ENCODE data around the gene ALDH4A1.

DNA sequence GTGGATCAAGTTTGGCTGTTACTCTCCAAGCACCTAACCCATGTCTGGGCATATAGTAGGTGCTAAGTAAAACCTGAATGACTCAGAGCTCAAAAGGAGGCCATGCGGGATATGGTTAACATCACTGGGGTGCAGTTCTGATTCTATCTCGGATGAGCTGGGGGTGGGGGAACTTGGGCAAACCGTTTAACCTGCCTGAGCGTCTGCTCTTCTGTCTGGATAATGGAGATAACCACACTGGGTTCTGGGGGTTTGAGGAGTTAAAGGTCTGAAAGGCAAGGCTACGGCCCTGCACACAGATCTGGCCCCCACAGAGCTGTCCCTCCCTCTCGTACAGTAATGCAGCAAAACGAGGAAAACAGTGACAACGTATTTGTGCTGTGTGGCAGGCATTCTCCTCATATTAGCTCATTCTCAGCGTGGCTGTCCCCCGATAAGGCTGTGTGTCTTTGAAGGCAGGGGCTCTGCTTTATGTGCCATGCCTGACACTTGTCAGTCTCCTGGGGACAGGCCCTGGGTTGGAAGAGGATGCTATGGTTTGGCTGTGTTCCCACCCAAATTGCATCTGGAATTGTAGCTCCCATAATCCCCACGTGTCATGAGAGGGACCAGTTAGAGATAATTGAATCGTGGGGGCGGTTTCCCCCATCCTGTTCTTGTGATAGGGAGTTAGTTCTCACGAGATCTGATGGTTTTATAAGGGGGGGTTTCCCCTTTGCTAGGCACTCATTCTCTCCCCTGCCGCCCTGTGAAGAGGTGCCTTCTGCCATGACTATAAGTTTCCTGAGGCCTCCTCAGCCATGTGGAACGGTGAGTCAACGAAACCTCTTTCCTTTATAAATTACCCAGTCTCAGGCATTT lies 6.8 kb upstream of the ALDH4A1 start:
- TF ChIP-seq, protein P1, sequence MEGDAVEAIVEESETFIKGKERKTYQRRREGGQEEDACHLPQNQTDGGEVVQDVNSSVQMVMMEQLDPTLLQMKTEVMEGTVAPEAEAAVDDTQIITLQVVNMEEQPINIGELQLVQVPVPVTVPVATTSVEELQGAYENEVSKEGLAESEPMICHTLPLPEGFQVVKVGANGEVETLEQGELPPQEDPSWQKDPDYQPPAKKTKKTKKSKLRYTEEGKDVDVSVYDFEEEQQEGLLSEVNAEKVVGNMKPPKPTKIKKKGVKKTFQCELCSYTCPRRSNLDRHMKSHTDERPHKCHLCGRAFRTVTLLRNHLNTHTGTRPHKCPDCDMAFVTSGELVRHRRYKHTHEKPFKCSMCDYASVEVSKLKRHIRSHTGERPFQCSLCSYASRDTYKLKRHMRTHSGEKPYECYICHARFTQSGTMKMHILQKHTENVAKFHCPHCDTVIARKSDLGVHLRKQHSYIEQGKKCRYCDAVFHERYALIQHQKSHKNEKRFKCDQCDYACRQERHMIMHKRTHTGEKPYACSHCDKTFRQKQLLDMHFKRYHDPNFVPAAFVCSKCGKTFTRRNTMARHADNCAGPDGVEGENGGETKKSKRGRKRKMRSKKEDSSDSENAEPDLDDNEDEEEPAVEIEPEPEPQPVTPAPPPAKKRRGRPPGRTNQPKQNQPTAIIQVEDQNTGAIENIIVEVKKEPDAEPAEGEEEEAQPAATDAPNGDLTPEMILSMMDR (IDR thresholded peaks at IDR 0.05) = no peak
- TF ChIP-seq POLR2A (IDR thresholded peaks at IDR 0.05) = no peak

Data from lower leg skin (tissue), 3 donors.